ENCODE data around the gene ADGRL3. TPM values are rescaled to one million over a fixed set of nuclear protein-coding genes. Genes with fewer than 3 reads are reported as not detected.
"Not testable (repeated sequence)": the region's sequence is repeated elsewhere in the genome, so short reads cannot be mapped to it uniquely, and the experiment has no call there.

The ADGRL3 gene
- total RNA-seq, 1 donor, result under 0.01 TPM

- DNase-seq (ENCODE audit: low read depth in 2 of 3, low spot score in 2 of 3), result no peak
Observed at GRCh38 chr4:61336488-61336887, 136.4 kb downstream of the ADGRL3 start.

DNA sequence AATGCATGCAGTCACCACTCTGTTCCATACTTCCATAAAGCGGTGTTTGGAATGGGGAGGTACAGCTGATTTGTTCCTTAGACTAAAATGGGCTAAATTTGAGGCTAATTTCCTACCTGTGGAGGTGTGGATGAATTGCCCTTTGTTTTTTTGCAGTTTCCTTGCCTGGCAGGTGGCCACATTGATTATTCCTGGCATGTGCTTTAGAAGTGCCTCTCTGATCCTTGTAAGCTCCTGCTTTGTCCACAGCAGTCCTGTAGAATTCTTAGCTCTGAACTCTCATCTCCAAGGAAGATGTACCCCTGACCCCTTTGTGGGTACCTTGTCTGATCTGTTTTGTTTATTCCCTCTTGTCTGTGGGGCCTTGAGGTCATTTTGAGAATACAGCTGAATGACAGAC, 136.8 kb downstream of the ADGRL3 start:
- no peak for DNase-seq (ENCODE audit: low read depth in 2 of 3, low spot score in 2 of 3)

DNA sequence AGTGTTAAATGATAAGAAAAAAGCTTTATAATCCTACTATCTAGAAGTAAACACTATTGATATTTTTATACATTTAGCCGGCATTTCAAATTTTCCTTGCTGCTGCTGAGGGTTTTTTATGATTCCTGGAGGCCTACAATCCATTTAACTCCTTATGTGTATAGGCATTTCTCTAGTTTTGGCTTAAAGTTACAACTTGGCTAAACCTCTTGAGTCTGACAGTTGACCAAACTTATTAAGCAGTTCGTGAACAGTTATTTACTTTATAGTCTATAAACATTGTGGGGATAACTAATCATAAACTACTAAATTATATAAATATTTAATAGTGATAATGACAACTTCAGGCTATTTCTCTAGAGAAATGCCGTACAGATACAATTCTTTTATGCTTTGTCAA, 141.9 kb downstream of the ADGRL3 start:
- no peak for DNase-seq (ENCODE audit: low read depth in 2 of 3, low spot score in 2 of 3)

- DNase-seq (ENCODE audit: low read depth in 2 of 3, low spot score in 2 of 3), result no peak
Observed at GRCh38 chr4:61350932-61351331, 150.8 kb downstream of the ADGRL3 start.

- DNase-seq (ENCODE audit: low read depth in 2 of 3, low spot score in 2 of 3), result no peak
Observed at GRCh38 chr4:61356696-61357095, 156.6 kb downstream of the ADGRL3 start.

- no peak for DNase-seq (ENCODE audit: low read depth in 2 of 3, low spot score in 2 of 3)
Observed at GRCh38 chr4:61359301-61359700, 159.2 kb downstream of the ADGRL3 start.

DNA sequence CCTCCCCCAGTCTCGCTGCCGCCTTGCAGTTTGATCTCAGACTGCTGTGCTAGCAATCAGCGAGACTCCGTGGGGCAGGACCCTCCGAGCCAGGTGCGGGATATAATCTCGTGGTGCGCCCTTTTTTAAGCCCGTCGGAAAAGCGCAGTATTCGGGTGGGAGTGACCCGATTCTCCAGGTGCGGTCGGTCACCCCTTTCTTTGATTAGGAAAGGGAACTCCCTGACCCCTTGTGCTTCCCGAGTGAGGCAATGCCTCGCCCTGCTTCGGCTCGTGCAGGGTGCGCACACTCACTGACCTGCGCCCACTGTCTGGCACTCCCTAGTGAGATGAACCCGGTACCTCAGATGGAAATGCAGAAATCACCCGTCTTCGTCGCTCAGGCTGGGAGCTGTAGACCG, 172.7 kb downstream of the ADGRL3 start:
- not testable (repeated sequence) for DNase-seq (ENCODE audit: low read depth in 2 of 3, low spot score in 2 of 3)

DNA sequence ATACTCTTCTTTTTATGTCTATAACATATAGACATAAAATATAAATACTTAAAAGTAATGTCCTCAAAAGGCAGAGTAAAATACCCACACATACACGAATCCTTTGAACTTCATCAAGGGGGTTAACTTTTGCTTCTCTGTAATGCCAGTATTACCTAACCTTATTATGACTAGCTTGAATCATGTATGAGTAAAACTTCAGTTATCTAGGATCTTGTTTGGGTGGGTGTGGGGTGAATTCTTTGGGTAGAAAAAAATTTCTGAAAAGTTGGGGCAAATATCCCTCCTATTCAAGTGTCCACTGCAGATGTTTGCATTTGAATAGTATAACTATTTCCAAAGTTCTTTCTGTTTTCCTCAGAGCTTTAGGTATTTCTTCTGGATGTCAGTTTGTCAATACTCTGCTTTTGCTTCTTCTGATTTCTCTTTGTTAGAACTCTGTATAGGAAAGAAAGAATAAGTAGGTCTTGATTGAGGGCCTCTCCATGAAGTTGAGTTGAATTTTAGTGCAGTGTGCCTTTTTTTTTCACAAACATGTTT, 173.8 kb downstream of the ADGRL3 start:
- no peak for DNase-seq (ENCODE audit: low read depth in 2 of 3, low spot score in 2 of 3)

GRCh38 chr4:61374447-61374891, 174.3 kb downstream of the ADGRL3 start:
- DNase-seq (ENCODE audit: low read depth in 2 of 3, low spot score in 2 of 3), result no peak

DNA sequence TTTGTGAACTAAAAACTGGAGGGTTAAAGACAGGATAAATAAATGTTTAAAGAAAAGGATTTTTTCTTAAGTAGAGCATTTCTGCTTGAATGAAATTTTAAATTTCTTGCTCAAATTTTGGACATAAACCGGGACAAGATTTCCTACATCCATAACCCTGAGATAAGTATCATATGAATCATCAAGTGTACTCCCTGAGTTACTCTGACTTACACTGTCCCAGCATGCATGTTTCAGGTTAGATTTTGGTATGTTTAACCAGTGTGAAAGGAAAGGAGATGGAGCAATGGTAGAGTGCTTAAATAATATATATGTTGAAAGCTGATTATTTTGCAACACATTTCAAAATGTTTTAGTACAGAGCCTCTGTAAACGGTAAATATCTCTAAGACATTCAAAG, 175.2 kb downstream of the ADGRL3 start:
- DNase-seq (ENCODE audit: low read depth in 2 of 3, low spot score in 2 of 3), result no peak

DNA sequence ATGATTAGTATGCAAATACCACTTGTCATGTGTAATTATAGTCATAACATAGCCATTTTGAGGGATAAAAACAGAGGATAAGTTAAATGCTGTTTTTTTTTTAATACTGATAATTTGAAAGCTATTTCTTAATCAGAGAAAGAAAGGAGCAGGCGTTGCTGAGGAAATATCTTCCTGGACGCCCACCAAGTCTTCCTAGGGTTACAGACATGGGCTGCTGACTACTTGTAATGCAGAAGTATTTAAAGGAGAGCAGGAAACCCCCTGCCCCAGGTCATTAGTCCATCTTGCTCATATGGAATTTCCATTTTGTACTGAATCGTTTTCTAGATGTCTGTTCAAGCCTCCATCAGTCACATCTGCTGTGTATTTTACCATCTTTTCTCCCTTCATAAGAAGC, 176.2 kb downstream of the ADGRL3 start:
- no peak for DNase-seq (ENCODE audit: low read depth in 2 of 3, low spot score in 2 of 3)

DNA sequence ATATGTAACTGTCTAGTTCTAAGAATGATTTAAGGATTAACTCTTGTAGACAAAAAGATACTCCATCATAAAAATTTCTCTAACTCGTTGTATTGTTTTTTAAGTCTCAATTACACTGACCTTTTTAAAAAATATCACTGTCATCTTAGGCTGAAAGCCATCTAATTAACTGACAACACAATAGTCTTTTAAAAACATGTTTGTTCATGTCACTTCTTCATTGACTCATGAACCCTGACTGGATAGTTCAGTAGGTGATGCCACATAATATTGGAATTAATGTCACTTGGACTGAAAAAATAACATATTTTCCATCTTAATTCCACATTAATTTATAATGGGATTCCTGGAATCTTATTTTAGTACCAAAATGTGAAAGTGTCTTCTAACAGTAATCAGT, 179.3 kb downstream of the ADGRL3 start:
- no peak for DNase-seq (ENCODE audit: low read depth in 2 of 3, low spot score in 2 of 3)

DNA sequence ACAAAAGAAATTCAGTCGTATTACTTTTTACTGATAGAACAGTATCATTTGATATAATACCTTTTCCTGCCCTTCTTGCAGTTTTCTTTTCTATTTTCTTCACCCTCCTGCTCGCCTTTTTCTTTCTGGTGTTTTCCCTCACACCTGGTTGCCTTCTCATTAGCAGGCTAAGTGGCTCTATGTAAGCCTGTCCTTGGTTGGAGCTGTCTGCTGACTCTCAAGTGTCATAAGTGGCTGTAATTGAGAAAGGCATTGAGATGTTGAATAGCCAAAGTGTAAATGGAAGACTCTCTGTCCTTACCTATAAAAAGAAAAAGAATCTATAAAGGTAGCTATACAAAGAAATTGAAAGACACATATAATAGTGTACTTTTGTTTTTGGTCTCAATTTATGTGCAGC, 180.7 kb downstream of the ADGRL3 start:
- no peak for DNase-seq (ENCODE audit: low read depth in 2 of 3, low spot score in 2 of 3)

DNA sequence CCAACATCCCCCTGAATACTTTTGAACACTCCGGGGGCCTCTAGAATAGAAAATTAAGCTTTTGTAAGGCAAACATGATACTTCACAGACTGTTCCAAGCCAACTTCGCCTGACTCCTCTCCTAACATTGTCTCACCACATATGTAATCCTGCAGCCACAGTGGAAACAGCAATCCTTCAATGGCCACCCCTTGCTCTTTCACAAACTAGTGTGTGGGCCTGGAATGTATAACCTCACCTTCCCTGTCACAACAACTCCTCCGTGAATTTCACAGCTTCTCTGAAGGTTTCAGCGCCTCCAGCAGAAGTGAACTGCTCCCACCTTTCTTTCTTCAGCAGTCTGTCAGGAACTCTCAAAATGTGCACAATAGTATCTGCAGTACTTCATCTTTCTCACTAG, 185.1 kb downstream of the ADGRL3 start:
- DNase-seq (ENCODE audit: low read depth in 2 of 3, low spot score in 2 of 3), result no peak

- not testable (repeated sequence) for DNase-seq (ENCODE audit: low read depth in 2 of 3, low spot score in 2 of 3)
Observed at GRCh38 chr4:61387372-61387771, 187.2 kb downstream of the ADGRL3 start.

GRCh38 chr4:61389640-61390039, 189.5 kb downstream of the ADGRL3 start:
- DNase-seq (ENCODE audit: low read depth in 2 of 3, low spot score in 2 of 3), result no peak

DNA sequence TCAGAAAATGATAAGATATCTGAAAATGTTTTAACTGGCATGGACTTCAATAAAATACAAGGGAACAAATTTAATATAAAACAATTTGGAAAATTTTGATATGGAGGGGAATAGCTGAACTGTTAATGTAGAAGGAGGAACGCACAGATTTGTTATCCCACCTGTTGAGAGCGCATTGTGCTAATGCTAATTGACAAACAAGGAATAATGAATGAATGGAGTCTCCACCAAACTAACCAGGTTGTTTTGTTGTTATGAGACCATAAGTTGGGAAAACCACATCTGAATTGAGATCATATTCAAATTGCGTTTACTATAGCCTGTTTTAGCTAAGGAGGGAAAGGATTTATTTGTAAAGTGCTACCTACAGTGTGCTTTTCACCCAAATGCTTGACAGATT, 195.6 kb downstream of the ADGRL3 start:
- no peak for DNase-seq (ENCODE audit: low read depth in 2 of 3, low spot score in 2 of 3)

GRCh38 chr4:61397174-61397573, 197.0 kb downstream of the ADGRL3 start:
- no peak for DNase-seq (ENCODE audit: low read depth in 2 of 3, low spot score in 2 of 3)

- no peak for DNase-seq (ENCODE audit: low read depth in 2 of 3, low spot score in 2 of 3)
Observed at GRCh38 chr4:61400439-61401038, 200.4 kb downstream of the ADGRL3 start.

GRCh38 chr4:61401771-61402170, 201.6 kb downstream of the ADGRL3 start:
- no peak for DNase-seq (ENCODE audit: low read depth in 2 of 3, low spot score in 2 of 3)

- no peak for DNase-seq (ENCODE audit: low read depth in 2 of 3, low spot score in 2 of 3)
Observed at GRCh38 chr4:61405307-61405706, 205.2 kb downstream of the ADGRL3 start.

DNA sequence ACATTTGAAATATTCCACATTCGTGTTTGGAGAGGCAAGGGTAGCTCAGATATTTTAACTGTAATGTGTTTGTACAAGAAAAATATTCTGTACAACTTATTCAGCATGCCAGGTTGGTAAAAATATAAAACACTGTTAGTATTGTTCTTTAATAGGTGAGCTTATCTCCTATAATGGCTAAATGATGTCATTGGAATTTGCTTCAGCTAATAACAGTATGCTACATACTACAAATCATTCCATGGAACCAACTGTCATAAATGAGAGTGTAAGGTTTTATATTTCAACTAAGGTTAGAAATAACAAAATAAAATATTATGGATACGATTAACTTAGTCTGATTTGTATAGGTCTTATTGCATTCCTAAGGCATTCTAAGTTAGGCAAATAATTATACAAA, 206.6 kb downstream of the ADGRL3 start:
- DNase-seq (ENCODE audit: low read depth in 2 of 3, low spot score in 2 of 3), result no peak
